ENCODE data around the gene CSTF2T.

DNA sequence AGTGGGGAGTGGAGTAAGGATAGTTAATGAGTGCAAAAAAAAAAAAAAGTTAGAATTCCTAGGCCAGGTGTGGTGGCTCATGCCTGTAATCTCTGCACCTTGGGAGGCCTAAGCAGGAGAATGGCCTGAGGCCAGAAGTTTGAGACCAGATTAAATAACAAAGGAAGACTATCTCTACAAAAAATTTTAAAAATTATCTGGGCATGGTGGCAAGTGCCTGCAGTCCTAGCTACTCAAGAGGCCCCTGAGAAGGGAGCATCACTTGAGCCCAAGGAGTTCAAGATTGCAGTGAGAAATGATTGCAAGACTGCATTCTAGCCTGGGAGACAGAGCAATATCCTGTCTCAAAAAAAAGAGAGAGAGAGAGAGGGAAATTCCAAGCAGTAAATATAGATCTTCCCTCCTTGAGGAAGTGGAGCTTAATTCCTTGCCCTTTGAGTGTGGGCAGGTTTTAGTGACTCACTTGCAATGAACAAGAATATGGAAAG, 19.5 kb upstream of the CSTF2T start:
- TF ChIP-seq, protein P1, sequence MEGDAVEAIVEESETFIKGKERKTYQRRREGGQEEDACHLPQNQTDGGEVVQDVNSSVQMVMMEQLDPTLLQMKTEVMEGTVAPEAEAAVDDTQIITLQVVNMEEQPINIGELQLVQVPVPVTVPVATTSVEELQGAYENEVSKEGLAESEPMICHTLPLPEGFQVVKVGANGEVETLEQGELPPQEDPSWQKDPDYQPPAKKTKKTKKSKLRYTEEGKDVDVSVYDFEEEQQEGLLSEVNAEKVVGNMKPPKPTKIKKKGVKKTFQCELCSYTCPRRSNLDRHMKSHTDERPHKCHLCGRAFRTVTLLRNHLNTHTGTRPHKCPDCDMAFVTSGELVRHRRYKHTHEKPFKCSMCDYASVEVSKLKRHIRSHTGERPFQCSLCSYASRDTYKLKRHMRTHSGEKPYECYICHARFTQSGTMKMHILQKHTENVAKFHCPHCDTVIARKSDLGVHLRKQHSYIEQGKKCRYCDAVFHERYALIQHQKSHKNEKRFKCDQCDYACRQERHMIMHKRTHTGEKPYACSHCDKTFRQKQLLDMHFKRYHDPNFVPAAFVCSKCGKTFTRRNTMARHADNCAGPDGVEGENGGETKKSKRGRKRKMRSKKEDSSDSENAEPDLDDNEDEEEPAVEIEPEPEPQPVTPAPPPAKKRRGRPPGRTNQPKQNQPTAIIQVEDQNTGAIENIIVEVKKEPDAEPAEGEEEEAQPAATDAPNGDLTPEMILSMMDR (IDR thresholded peaks at IDR 0.05; ENCODE audit: insufficient read depth, low read length, poor library complexity, severe bottlenecking): no peak
- TF ChIP-seq EZH2phosphoT487 (conservative IDR thresholded peaks at IDR 0.05; ENCODE audit: low read length): no peak
